Sigmoid colon (tissue), 4 donors: Measurements from ENCODE around the gene KCNIP4.

Source experiments
- EP300 ChIP-seq, 4 donors: sonication (generic); formaldehyde crosslinking; IDR thresholded peaks; one replicate each; pipeline ENCODE4 v1.6.1; 2017; ENCODE audit warnings: antibody characterized with exemption in 4 of 4
- TF ChIP-seq, protein P1 (sequence below), 4 experiments: fragments of 450-650 bp in 3 of 4; fragments of 200-600 bp in 1 of 4; IDR thresholded peaks; one replicate each; pipeline ENCODE4 v1.5.1; 2016 to 2019; ENCODE audit warnings: antibody characterized with exemption in 4 of 4, mild to moderate bottlenecking in 3 of 4, moderate library complexity in 2 of 4

DNA sequence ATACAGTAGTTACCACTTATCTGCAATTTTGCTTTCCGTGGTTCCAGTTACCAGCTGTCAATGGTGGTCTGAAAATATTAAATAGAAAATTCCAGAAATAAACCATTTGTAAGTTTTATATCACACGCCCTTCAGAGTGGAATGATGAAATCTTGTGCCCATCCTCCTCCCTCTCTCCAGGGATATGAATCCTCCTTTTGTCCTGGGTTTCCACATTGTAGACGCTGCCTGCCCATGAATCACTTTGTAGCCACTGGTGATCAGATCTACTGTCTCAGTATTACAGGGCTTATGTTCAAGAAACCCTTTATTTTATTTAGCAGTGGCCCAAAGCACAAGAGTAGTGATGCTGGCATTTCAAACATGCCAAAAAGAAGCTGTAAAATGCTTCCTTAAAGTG lies 198.6 kb downstream of the KCNIP4 start:
- TF ChIP-seq EP300 (IDR thresholded peaks at IDR 0.05), result no peak
- TF ChIP-seq, protein P1, sequence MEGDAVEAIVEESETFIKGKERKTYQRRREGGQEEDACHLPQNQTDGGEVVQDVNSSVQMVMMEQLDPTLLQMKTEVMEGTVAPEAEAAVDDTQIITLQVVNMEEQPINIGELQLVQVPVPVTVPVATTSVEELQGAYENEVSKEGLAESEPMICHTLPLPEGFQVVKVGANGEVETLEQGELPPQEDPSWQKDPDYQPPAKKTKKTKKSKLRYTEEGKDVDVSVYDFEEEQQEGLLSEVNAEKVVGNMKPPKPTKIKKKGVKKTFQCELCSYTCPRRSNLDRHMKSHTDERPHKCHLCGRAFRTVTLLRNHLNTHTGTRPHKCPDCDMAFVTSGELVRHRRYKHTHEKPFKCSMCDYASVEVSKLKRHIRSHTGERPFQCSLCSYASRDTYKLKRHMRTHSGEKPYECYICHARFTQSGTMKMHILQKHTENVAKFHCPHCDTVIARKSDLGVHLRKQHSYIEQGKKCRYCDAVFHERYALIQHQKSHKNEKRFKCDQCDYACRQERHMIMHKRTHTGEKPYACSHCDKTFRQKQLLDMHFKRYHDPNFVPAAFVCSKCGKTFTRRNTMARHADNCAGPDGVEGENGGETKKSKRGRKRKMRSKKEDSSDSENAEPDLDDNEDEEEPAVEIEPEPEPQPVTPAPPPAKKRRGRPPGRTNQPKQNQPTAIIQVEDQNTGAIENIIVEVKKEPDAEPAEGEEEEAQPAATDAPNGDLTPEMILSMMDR (IDR thresholded peaks at IDR 0.05), result no peak
